NCI-H510A treated with DMSO at 0.1 percent for 48 hours (cell line): Measurements from ENCODE around the gene MTR.
"Not testable (repeated sequence)": the region's sequence is repeated elsewhere in the genome, so short reads cannot be mapped to it uniquely, and the experiment has no call there.

Experiments used
- DNase-seq: peaks from one replicate; lab custom pipeline; 2025; lab: John Stamatoyannopoulos, UW

MTR gene

DNA sequence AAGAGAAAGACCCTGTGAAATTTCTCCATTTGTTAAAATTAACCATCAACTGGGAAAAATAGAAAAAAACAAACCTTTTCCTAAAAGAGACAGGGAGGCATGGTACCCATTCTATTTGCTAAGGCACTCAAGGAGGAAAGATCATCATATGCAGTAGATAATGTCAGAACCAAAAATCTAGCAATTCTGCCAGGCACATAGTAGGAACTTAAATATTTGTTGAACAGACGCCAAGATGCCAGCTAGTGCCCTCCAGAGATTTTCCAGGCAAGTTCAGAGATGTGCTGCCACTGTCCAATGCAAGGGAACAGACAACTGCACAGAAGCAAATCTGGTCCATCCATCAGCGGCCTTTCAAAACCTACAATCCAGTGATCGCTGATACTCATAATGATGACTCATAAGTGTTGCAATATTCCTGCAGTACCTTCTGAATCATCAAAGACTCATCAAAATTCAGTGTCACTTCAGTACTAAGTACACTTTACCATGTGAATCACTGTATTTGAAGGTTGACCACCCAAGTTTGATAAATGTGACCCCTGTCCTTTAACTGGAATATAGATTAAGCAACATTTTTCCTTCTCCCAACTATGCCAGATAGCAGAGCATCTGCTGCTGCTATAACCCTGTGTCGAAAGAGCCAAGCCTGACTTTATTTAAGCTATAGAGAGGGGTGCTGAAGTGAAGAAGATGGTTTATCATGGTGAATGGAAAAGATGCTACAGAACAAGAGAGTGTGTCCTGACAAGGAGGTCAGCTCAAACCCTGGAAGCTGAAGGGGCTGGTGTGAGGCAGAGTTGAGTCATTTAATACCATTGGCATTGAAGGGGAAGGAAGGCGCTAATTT is 110.0 kb downstream of the MTR start:
- no peak for DNase-seq

DNA sequence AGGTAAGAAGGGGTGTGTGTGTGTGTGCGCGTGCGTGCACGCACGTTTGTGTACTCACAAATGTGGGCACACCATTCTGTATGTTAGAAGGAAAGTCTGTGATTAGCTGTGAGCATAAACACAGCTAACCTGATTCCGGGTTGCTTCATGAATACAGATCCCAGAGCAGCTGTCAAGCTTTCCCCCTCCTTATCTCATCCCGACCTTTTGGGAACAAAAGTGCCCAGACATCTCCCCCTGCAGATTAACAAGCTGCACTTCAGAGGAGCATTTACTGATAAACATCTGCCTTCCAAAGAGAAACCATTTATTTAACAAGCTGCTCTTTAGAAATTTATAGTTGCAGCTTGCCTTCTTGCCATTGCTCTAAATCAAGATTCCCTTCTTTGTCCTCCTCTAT is 112.1 kb downstream of the MTR start:
- DNase-seq: no peak

DNA sequence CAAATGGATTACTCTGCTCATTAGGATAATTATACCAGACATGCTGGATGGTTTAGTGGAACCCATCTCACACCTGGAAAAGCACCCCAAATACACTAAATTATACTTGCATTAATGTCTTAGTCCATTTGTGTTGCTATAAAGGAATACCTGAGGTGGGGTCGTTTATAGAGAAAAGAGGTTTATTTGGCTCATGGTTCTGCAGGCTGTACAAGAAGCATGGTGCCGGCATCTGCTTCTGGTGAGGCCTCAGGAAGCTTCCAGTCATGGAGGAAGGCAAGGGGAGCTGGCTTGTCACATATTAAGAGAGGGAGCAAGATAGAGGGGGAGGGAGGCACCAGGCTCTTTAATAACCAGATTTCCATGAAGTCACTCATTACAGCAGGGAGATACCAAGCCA is 113.6 kb downstream of the MTR start:
- DNase-seq: no peak

DNA sequence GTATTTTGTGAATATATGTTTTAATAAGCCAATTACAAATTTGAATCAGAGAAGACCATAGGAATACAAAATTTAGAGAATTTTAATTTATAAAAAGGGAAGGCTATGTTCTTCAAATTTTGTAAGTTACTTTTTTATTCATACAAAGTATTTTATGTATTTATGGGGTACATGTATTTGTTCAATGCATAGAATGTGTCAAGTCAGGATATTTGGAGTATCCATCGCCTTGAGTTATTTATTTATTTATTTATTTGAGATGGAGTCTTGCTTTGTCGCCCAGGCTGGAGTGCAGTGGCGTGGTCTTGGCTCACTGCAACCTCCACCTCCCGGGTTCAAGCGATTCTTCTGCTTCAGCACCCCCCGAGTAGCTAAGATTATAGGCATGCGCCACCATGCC is 116.0 kb downstream of the MTR start:
- not testable (repeated sequence) for DNase-seq

DNA sequence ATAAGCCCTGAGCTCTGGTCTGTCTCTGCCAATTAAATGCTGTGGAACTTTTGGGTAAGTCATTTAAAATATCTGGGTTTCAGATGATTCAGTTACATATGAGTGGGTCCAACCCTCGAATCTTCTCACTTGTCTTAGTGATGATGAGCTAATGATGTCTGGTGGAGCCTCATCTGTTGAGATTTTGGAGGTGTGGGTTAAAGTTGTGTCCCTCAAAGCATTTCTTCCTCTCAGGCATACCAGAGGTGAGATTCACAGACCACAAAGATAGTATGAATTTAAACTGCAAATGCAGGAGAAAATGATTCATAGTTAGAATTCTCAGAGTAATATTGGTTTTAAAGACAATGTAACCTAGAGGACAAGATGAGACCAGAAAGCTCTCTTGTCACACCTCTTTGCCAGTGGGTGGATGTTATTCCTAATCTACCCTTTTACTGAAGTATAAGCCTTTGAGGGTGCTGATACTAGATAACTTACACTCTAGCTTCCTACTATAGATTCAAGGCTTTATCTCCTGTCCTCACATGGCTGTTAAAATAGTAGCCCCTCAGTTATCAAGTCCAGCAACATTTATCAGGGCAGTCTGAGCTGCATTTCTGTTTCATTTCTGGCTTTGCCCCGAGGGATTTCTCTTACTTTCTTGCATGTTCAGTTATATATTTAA is 118.4 kb downstream of the MTR start:
- DNase-seq: no peak

DNA sequence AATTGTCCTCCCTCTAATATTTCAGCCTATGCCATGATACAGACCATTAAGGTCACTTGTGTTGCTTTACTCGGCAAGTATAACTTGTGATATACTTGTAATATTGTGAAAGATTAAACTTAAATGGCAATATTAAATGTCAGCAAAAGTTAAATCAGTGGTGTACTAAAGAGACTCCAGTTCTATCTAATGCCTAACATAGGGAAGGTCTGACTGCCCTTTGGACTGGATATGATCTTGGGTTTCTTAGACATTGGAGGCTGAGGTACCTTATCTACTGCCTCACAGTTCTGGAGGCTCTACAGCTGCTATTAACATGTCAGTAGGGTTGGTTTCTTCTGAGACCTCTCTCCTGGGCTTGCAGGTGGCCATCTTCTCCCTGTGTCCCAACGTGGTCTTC is 119.3 kb downstream of the MTR start:
- DNase-seq: no peak

DNA sequence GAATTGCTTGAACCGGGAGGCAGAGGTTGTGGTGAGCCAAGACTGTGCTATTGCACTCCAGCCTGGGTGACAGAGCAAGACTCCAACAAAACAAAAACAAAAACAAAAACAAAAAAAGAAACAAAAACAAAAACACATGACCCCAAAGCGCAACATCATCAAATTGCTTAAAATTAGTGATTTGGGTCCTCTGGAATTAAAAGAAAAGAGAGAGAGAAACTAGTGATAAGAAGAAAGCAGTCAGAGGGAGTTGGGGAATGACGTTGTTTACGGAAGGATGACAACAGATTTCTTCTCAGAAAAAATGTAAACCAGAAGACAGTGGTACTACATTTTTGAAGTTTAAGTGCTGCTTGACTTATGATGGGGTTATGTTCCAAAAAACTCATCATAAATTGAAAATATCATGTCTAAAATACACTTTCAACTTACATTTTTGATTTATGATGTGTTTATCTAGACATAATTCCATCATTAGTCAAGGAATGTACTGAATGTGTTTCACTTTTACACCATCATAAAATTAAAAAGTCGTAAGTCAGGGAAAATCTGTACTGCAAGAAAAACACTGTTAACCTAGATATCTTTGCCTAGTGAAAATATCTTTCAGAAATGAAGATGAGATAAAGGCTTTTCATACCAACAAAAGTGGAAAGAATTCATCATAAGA is 121.2 kb downstream of the MTR start:
- no peak for DNase-seq

DNA sequence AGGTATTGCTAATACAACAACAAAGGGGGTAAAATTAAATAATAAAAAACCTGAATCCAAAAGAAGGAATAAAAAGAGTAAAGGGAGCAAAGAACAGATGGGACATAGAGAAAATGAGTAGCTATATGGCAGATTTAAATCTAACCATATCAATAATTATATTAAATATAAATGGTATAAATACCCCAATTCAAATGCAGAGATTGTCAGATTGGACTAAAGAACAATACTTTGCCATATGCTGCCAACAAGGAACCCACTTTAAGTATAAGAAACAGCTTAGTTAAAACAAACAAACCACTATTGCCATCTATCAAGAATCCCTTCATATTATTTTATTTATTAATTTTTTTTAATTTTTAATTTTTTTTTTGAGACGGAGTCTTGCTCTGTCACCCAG is 122.4 kb downstream of the MTR start:
- no peak for DNase-seq

DNA sequence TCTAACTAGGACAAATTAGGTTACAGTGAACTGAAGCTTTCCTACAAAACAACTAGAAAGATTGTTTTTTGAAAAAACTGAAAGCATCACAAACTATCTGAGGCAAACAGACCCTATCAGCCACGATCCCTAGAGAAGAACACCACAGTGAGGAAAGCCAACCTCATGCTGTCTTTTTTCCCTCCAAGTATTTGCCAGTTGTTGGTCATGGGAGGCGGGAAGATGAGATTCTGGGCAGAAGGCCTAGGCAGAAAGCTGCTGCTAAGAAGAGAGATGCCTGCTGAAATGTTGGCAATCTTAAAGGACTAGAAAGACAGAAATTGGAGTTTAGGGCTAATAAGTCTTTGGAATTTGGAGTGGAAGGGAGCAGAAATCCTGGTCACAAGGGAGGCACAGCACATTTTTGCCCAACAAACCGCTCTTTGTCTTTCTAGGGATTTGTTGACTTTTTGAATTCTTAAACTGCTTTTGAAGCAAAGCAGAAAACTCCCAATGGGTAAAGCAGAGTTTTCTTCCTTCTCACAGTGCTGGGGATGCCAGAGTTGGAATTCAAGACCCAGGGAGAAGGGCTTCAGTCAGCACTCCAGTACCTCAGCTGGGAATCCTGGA is 125.3 kb downstream of the MTR start:
- DNase-seq: no peak

DNA sequence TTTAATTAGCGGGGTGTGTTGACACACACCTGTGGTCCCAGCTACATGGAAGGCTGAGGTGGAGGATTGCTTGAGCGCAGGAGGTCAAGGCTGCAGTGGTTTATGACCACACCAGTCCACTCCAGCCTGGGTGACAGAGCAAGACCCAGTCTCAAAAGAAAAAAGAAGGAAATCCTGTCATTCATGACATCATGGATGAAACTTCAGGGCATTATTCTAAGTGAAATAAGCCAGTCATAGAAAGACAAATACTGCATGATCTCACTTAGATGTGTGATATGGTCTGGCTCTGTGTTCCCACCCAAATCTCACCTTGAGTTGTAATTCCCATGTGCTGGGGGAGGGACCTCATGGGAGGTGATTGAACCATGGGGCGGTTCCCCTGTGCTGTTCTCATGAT is 126.5 kb downstream of the MTR start:
- DNase-seq: no peak

DNA sequence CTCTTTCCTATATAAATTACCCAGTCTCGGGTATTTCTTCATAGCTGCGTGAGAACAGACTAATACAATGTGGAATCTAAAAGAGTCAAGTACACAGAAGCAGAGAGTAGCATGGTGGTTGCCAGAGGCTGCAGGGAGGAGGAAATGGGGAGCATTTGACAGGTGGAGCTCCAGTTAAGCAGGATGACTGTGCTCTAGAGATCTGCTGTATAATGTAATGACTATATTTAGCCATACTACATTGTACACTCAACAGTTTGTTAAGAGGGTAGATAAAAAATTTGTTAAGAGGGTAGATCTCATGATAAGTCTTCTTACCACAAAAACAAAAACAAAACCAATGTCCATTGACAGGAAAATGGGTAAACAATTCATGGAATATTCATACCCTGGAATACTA is 127.1 kb downstream of the MTR start:
- no peak for DNase-seq

DNA sequence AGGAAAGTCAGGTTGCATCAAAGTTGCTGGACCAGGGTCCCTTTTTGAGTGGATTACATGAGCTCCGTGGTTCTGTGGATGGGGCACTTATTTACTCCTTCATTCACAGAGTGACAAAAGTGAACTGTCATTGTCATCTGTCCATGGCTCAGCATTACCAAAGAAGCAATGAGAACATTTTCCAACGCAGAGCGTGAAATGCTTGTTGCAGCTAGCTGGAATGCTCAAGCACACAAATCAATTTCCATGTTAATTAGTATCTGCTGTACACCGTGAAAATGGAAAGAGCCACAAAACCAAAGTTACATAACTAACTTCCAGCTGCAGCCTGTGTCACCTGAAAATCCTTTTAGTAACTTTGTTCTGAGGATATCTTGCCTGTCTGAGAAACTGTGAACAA is 130.3 kb downstream of the MTR start:
- no peak for DNase-seq

DNA sequence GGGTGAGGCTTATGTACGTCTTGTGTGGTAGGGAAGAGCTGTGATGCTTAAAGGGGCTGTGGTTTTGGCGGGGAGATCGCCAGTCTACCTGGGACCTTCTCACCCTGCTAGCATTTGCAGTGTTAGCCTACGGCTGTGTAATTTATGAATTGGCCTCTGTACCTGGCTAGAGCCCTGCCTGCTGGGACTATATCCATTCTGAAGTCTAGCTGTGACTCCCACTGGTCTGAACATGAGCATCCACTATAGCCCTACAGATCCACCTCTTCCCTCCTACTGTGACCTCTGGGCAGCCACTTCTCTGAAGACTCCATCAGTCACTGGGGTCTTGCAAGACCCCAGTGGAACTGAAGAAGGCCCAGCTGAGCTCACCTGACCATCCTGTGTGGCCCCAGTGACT is 135.4 kb downstream of the MTR start:
- no peak for DNase-seq

DNA sequence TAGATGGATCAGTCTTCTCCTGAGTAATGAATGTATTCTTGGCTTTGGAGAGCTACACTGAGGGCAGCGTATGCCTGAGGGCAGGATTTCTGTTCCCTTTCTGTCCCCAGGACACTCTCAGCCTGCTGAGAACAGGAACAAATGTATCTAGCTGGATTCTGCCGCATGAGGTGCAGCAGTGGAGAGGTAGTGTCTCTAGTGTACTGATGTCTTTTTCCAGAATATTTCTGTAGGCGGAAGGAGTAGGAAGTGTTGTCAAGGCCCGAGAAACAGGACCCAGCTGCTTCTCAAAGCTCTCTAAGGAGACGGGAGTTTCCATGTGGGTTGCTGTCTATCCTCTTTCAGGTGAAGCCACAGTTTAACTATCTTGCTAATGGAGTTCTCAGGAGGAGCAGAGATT is 143.7 kb downstream of the MTR start:
- no peak for DNase-seq

DNA sequence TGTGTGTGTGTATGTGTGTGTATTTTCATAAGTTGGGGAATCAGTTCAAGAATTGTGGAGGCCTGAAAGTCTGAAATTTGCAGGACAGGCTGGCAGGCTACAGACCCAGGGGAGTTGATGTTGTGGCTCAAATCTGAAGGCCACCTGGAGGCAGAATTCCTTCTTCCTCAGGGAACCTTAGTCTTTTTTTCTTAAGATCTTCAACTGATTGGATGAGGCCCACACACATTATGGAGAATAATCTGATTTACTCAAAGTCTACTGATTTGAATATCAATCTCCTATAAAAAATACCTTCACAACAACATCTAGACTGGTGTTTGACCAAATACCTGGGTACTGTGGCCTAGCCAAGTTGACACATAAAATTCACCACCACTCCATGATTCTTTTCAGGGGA is 147.3 kb downstream of the MTR start:
- DNase-seq: no peak

DNA sequence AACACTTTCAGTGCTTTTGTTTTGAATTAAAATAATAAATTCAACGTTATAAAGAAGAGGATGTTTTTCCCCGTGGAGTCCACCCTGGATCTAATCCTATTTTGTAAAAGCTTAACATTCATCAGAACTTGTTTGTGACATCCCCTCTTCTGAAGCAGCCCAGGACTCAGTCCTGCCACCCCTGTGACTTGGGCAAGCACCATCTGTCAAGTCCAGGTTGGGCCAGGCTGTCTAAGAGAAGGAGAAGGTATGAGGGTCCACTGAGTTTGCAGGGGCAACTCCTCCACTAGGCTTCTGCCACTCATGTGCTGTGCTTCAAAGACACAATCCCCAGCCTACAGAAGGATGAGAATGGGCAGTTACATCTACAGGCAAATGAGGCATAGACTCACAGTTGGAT is 149.5 kb downstream of the MTR start:
- DNase-seq: no peak

DNA sequence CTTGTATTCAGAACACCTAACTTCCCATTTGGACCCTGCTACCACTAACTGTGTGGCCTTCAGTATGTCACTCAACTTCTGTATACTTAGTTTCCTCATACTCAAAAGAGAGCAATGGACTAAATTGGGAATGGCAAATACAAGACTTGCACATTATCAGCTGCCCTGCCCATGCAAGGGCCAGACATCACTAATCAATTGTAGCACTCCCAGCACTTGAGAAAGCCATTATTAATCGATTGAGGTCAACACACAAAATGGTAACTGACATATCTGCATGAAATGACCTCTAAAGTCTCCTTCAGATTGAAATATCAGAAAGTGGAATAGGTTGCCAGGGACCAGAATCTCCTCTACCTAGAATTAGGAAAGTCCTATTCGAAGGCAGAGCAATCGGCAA is 149.9 kb downstream of the MTR start:
- DNase-seq: no peak

DNA sequence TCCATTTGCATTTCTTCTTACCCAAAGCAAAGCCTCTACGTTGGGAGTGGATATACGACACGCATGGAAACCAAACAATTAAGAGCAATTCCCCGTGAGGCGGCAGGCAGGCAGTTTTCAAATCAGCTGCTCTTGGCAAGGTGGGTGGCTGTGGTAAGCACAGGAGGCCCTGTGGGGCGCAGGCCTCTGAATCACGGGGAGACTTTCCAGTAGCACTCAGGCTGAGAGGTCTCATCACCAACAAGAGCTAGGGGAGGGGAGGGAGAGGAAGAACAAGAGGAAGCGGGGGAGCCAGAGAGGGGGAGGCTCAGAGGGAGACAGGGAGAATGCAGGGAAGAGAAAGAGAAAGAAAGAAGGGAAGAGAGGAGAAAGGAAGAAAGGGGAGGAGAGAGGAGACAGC is 152.7 kb downstream of the MTR start:
- no peak for DNase-seq

DNA sequence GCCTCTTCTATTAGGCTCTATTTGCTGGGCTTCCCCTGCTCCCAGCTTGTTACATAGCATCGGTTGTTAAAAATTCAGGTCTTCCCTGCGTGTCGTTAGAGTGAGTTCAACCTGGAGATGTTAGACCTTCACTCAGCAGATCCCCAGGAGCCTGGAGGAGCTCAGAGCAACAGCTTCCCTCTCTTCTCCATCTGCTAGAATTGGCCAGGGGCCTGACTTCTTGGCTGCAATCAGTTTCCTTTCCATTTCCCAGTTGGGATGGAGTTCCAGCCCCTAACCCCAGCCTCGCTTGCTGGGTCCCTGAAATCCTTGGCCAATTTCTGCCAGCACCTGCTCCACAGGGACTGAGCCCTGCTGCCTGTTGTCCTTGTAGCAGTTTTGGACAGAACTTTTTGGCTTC is 153.3 kb downstream of the MTR start:
- no peak for DNase-seq

DNA sequence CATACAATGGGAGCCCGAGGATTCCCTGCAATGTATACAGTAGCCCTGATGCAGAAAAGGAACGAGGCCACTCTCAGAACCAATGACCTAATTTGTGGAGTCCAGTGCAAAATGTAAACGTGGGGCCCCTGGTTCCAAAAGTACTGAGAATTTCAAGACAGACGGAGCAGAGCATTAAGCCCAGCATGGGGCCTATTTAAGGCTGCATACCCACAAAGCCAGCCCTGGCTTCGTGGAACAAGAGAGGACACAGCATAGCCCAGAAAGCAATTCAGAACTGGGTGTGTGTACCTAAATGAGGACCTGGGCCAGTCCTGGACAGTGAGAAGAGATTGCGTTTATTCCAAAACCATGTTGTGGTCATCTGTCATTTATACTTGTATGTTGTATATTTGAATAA is 153.9 kb downstream of the MTR start:
- DNase-seq: no peak

DNA sequence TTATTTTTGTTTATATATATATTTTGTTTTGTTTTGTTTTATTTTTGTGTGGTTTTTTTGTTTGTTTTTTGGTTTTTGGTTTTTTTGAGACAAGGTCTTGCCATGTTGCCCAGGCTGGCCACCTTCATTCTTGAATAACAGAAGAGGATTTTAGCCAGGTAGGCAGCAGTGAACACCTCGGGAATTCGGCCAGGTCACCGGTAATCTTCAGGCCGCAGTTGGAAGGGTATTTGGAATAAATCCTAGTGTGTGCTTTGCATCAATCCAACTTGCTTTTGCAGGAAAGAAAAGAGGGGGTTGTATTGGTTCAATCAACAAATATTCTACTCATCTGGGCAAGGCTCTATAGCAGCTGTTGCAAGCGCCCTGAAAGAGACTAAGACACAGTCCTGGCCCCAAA is 155.3 kb downstream of the MTR start:
- DNase-seq: no peak

DNA sequence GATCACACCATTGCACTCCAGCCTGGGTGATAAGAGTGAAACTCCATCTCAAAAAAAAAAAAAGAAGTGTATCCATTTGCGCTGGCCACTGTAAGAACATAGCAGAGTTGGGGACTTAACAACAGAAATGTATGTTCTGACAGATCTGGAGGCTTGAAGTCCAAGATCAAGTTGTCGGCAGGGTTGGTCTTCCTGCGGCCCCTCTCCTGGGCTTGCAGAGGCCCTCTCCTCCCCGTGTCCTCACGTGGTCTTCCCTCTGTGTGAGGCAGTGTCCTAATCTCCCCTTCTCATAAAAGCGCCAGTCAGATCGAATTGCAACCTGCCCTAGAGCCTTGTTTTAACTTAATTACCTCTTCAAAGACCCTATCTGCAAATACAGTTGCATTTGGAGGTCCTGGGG is 156.6 kb downstream of the MTR start:
- DNase-seq: no peak
